Kidney glomerular epithelial cell (primary cell): ENCODE measurements around the gene CCNY.

Experiments used
- DNase-seq: peaks from one replicate; lab custom pipeline; 2025; lab: John Stamatoyannopoulos, UW

CCNY gene

DNA sequence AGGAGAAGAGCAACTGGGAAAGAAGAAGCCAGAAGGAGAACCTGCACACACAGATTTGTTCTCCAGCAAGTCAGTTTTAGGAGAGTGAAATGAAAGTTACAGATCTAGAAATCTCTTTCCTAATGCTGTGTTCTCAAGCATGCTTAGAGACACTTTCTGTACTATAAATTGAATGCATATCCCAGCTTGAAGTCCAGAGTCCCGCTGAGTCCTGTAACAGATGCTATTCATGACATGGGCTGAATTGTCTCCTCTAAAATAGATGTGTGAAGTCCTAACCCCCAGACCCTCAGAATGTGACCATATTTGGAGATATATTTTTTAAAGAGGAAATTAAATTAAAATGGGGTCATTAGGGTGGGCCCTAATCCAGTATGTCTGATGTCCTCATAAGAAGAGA, 222.0 kb downstream of the CCNY start:
- DNase-seq = no peak

DNA sequence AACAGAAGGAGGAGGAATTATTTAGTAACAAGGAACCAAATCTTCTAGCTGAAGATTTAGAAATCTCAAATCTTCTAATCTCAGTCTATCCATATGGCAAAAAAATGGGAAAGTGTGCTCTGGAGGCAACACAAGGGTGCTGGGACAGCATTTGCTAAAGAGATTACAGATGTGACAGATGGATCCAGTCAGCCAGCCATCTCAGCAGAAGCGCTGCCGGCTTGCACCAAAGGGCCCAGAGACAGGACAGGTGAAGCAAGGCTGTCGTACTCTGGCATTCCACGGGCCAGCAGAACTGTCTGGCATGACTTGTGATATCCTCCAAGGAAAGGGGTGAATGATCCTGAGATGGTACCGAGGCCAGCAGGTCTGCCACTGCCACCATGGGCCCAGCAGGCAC, 223.1 kb downstream of the CCNY start:
- DNase-seq = no peak

GRCh38 chr10:35561715-35562114, 225.4 kb downstream of the CCNY start:
- DNase-seq = no peak

DNA sequence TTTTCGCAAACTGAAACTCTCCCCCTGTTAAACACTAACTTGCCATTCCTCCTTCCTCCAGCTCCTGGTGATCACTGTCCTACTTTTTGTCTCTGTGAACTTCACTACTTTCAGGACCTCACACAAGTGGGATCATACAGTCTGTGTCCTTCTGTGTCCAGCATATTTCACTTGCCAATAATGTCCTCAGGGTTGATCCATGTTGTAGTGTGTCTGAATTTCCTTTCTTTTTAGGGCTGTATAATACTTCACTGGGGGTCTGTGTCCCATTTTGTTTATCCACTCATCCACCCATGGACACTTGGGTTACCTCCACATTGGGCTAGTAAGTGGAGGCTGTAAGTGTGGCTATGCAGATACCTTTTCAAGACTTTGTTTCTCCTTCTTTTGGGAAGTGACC, 226.1 kb downstream of the CCNY start:
- no peak for DNase-seq

GRCh38 chr10:35563261-35563891, 227.1 kb downstream of the CCNY start:
- peak; percentile 77 for DNase-seq

- no peak for DNase-seq
Observed at GRCh38 chr10:35564341-35564968, 228.1 kb downstream of the CCNY start.

GRCh38 chr10:35565602-35566081, 229.3 kb downstream of the CCNY start:
- DNase-seq = no peak

DNA sequence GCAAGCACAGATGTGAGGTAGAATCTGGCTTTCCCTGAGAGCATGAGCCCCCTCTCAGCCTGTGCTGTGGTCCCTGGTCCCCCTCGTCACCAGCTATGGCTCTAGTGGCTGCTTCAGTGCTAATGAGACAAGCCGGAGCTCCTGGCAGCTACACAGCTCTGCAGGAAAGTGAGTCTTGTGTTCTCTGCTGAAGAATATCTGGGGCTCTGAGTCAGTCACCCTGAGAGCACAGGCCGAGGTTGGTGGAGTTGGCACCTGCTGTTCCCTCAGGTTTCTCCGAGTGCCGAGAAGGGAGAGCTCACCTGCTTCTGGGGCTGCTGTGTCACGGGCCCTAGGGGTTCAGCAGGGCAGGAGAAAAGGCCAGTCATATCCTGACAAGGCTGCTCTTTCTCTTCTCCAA, 231.6 kb downstream of the CCNY start:
- DNase-seq = no peak

DNA sequence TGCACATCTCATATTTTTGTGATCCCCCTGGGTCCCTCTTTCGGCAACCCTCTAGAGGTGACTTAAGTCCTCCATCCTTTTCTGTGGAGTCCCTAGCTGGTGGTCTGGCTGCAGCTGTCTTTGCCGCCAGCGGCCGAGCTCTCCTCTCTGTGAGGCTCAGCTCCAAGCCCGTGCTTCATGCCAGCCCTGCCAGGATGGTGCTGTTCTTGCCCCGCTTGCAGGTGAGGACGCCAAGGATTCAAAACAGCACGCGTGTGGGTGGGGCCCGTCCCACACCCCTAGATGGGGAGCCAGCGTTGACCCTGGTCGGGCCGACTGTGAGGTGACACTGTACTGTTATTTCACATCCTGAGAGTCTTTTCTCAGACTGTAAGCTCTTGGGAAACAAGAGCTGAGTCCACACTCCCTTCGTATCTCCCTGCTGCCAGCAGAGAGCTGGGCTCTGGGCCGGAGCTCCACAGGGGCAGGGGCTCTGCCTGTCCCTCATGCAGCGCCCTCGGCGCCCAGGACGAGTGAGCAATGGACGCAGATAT, 232.2 kb downstream of the CCNY start:
- no peak for DNase-seq

GRCh38 chr10:35569111-35569707, 232.9 kb downstream of the CCNY start:
- DNase-seq = peak; percentile 1

DNA sequence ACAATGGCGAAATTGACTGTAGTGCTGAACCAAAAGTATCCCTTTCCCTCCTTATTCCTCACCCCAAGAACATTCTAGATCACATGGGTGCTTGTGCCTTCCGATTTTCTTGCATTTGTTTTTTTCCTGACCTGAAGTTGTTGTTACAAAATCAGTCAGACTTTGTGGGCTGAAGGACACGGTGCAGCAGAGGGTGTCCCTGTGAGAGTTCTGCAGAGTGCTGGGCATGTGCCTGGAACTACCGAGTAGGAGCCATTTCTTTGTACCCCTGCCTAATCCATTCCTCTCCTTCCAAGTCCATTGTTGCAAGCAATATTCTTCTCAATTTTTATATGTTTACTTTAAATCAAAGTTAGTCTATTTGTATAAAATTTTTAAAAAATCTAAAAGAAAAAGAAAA, 233.5 kb downstream of the CCNY start:
- DNase-seq = no peak

DNA sequence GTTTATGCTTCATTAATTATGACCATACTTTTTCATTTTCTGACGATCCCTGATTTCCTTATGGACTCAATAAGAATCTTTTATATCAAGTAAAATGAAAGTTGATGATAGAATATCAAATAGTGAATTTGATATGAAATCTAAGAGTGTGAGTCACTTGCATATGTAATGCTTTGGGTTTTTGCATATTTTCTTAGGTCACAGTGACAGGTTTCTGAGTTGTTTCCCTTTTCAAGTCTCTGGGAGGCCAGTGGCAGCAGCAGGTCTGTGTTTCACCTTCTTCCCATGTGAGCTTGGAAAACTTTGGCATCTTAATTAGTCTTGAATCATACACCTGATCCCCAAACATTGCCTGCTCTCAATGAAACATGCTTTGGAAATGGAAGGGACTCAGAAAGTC, 234.1 kb downstream of the CCNY start:
- no peak for DNase-seq

- DNase-seq = no peak
Observed at GRCh38 chr10:35572583-35572982, 236.3 kb downstream of the CCNY start.

DNA sequence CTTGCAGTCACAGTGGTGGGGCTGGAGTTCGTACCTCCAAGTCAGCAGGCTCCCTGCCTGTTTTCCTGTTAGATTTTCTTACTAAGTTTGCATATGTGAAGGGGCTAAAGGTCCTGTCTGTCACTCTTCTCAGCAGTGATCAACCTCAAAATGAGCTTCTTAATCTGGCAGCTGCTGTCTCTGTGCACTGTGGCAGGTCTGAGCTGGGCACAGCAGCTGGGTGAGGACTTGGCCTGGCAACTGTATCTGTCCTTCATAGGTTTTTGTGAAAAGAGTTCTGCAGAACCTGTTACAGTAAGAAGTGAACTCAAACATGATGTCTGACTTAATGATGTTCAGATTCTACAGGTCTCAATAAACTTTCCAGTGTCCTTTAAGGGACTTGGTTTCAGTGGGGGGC, 237.5 kb downstream of the CCNY start:
- DNase-seq = no peak

GRCh38 chr10:35574924-35575352, 238.6 kb downstream of the CCNY start:
- DNase-seq = peak; percentile 10

DNA sequence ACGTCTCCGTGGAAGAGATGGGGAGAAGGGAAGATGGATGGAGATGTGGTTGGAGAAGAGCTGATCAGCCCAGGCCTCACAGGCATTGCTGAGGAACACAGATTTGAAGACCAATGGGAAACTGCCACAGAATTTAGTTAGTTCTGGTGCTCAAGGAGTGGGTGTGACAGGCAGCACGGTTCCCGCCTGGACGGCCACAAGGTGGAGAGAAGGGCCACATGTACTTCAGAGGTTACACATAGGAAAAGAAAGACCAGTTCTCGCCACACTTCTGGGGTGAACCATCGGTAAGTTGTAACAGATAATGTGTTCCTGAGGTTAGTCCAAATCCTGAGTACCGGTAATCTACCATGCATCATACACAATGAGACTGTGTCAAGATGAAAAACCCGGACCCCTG, 239.3 kb downstream of the CCNY start:
- no peak for DNase-seq

GRCh38 chr10:35576730-35577129, 240.4 kb downstream of the CCNY start:
- DNase-seq = no peak

DNA sequence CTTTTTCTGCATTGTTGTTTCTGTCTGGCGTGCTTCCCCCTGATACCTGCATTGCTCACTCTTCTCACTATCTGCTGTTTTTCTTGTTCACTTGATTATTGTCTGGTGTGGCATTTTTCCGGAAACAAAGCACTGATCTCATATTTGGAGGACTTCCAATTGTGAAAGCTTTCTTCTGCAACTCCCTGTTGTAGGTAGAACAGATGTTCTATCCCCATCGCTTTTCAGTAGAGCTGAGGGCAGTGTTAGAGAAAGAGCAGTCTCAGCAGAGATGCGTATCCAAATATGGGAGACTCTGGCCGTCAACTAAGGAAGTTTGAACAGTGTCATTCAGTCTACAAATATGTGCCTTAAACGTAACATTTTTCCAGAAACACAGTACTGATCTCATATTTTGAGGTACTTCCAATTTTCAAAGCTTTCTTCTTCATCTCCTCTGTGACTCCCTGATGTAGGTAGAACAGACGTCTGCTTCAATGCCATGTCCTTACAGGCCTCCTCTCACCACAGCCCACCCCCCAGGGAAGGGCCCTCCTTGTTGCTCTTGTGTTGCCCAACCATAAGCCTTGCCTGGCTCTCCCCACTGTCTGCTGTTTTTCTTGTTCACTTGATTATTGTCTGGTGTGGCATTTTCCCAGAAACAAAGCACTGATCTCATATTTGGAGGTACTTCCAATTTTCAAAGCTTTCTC, 241.8 kb downstream of the CCNY start:
- DNase-seq = no peak

- no peak for DNase-seq
Observed at GRCh38 chr10:35578618-35578956, 242.3 kb downstream of the CCNY start.

DNA sequence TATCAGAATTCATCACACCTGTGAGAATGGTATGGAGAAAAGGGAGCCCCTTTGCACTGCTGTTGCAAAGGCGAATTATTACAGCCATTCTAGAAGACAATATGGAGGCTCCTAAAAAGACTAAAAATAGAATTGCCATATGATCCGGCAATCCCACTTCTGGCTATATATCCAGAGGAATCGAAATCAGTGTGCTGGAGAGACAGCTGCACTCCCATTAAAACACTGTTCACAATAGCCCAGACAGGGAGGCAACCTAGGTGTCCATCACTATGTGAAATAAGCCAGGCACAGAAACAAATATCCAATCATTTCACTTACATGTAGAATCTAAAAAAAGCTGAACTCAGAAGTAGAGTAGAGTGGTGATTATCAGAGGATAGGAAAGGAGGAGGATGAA, 242.8 kb downstream of the CCNY start:
- DNase-seq = no peak

GRCh38 chr10:35579726-35580422, 243.6 kb downstream of the CCNY start:
- DNase-seq = no peak

GRCh38 chr10:35580423-35580770, 244.1 kb downstream of the CCNY start:
- no peak for DNase-seq
